GM12873 (cell line): ENCODE results near the gene PLEKHA5.

Source experiments
- CTCF ChIP-seq: IDR thresholded peaks from 2 replicates; pipeline ENCODE4 v1.5.1; 2012; ENCODE audit warnings: low read depth, mild to moderate bottlenecking, moderate library complexity, low read length, control low read depth; ENCODE audit not compliant: insufficient read depth; ENCODE audit errors: missing control alignments

The PLEKHA5 gene

GRCh38 chr12:19369691-19370148 is 240.2 kb downstream of the PLEKHA5 start:
- no peak for TF ChIP-seq CTCF

DNA sequence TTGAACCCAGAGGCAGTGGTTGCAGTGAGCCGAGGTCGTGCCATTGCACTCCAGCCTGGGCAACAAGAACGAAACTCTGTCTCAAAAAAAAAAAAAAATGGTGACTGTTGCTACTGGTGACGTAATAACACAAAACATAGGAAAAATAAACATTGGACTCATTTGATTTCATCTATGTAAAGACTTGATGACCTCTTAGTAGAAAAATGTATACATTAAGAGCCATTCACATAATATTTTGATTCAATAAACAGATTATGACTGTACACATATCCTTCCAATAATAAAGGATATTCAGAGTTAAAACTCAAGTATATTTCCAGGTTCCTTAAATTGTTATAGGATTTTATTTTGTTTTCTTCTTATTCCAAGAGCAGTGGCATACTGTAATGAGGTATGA is 244.1 kb downstream of the PLEKHA5 start:
- TF ChIP-seq CTCF: no peak

DNA sequence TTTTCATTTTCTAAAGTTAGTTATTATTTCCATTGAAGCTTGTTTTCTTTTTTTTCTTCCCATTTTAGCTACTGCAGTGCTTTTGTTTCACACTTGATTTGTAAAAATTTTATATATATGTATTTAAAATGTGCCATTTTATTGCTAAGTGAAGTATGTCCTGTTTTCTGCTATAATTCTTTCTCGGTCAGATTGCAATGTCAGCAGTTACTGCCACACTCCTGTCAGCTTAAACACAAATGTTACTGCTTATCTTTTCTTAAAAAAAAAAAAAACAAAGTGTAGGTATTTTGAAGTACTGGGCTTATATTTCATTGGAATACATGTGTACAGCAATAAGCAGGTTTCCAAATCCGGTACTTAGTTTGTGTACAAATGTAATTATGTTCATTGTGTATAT is 246.4 kb downstream of the PLEKHA5 start:
- TF ChIP-seq CTCF: no peak

DNA sequence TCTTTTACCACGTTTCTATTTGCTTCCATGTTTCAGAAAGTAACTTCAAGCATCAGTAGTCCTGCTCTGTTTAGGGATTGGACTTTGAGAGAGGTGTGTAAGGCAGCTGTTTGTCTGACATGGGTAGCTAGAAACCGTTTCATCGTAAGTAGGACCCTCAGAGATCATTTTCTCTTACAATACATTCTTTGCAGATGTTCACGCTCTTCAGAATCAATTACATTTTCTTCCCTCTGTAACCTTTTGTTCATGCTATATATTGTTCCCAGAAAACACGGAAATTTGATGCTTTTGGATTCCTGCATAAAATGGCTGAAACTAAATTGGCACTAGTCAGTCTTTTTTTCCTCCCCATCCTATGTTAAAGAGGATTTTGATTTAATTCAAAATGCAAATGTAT is 247.2 kb downstream of the PLEKHA5 start:
- no peak for TF ChIP-seq CTCF

DNA sequence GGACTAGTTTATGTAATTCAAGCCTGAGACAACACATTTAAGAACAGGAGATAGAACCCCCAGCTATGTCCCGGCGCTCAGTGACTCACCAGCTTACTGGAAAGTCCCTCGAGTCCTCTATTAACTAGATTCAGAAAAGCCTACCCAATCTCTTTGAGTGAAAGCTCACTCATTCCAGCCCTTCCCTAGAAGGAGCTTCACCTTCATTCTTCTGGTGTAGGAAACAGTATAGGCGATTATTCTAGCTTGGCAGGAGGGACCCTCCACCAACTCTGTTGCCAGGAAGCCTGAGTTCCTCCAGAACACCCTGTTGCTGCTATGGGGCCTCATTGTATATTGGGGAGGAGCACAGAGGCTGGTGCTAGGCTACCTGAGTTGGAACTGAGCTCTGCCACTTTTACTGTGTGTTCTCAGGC is 252.6 kb downstream of the PLEKHA5 start:
- TF ChIP-seq CTCF: no peak

GRCh38 chr12:19382563-19382962 is 253.0 kb downstream of the PLEKHA5 start:
- TF ChIP-seq CTCF: no peak

DNA sequence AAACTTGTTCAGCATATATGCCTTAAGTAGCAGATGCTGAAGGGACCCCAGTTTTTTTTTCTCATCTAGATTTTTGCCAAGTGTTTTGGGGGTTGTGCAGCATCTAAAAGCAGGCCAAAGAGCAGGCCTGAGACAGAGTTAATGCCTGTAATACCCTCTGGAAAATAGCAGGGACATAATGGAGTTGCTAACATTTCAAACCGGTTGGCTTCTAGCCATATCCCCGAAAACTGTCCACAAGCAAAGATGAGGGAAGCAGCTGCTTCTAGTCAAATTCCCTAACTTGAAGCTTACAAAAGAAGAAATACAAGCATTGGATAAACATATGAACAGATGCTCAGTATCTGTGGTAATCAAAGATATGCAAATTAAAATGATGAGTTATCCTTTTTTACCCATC is 257.6 kb downstream of the PLEKHA5 start:
- TF ChIP-seq CTCF: no peak
